IMR-90 (cell line): ENCODE measurements around the gene CFDP1. TPM values are rescaled to one million over a fixed set of nuclear protein-coding genes. Genes with fewer than 3 reads are reported as not detected.

Source experiments
- ATAC-seq: fragments of 200-7000 bp; cut with Tn5 transposase; 2 replicates; pipeline ENCODE4 v1.9.1; 2020; ENCODE audit warnings: low read depth, mild to moderate bottlenecking, moderate library complexity
- BruUV-seq: library from RNA; stranded (reverse); fragments of 400-500 nt; replicated peaks from 2 replicates; lab custom pipeline; 2021; lab: Mats Ljungman, UMichigan
- CTCF ChIA-PET: fragments of 300-600 bp; formaldehyde crosslinking; extraction: SDS; loops from one replicate; lab custom pipeline; 2021; ENCODE audit warnings: antibody characterized with exemption; lab: Yijun Ruan, JAX
- POLR2A ChIA-PET: fragments of 300-600 bp; sonication (Branson Sonifier 250); formaldehyde crosslinking; loops from one replicate; lab custom pipeline; 2022; ENCODE audit warnings: antibody characterized with exemption; ENCODE audit not compliant: unreplicated experiment; lab: Charles Lee
- DNase-seq: peaks from one replicate; pipeline ENCODE4 v3.0.0; 2013
- H2AFZ ChIP-seq: replicated peaks from 2 replicates; pipeline ENCODE3; 2013; ENCODE audit warnings: low read length, mild to moderate bottlenecking; ENCODE audit not compliant: poor library complexity
- H2AK5ac ChIP-seq: 2 replicates; pipeline ENCODE4 v1.6.1; 2013; ENCODE audit warnings: low read depth, low read length, inconsistent platforms
- H2AK9ac ChIP-seq: replicated peaks from 2 replicates; pipeline ENCODE3; 2013; ENCODE audit warnings: mild to moderate bottlenecking, low read depth, low read length, moderate library complexity; ENCODE audit not compliant: poor library complexity
- H2BK120ac ChIP-seq: 2 replicates; pipeline ENCODE4 v1.6.1; 2013; ENCODE audit warnings: low read depth, low read length, inconsistent platforms
- H2BK15ac ChIP-seq: 3 replicates; pipeline ENCODE4 v1.6.1; 2013; ENCODE audit warnings: low read depth, low read length, inconsistent platforms
- H2BK20ac ChIP-seq: 2 replicates; pipeline ENCODE4 v1.6.1; 2013; ENCODE audit warnings: low read depth, mild to moderate bottlenecking, inconsistent platforms, low read length, moderate library complexity
- H2BK5ac ChIP-seq: 2 replicates; pipeline ENCODE4 v1.6.1; 2013; ENCODE audit warnings: mild to moderate bottlenecking, low read depth, low read length, inconsistent platforms; ENCODE audit not compliant: poor library complexity, severe bottlenecking
- H3K14ac ChIP-seq: replicated peaks from 2 replicates; pipeline ENCODE4 v1.6.1; 2013; ENCODE audit warnings: low read depth, low read length, inconsistent platforms
- H3K18ac ChIP-seq: 2 replicates; pipeline ENCODE4 v1.6.1; 2013; ENCODE audit warnings: low read depth, low read length, control low read depth
- H3K23ac ChIP-seq: 2 replicates; pipeline ENCODE4 v1.6.1; 2013; ENCODE audit warnings: low read depth, low read length, inconsistent platforms
- H3K27ac ChIP-seq: 2 replicates; pipeline ENCODE4 v1.5.1; 2013; ENCODE audit warnings: mild to moderate bottlenecking, control low read depth, low read length; ENCODE audit not compliant: insufficient read depth
- H3K27me3 ChIP-seq: 2 replicates; pipeline ENCODE4 v1.6.1; 2013; ENCODE audit warnings: low read length; ENCODE audit not compliant: control insufficient read depth, insufficient read depth
- H3K36me3 ChIP-seq: 2 replicates; pipeline ENCODE4 v1.6.1; 2013; ENCODE audit warnings: low read length, mixed read lengths; ENCODE audit not compliant: control insufficient read depth, insufficient read depth
- H3K4ac ChIP-seq: 2 replicates; pipeline ENCODE4 v1.6.1; 2013; ENCODE audit warnings: low read depth, low read length, inconsistent platforms
- H3K4me1 ChIP-seq: 2 replicates; pipeline ENCODE4 v1.6.1; 2013; ENCODE audit warnings: low read length, mixed read lengths; ENCODE audit not compliant: control insufficient read depth, insufficient read depth
- H3K4me2 ChIP-seq: 2 replicates; pipeline ENCODE4 v1.6.1; 2013; ENCODE audit warnings: low read depth, mild to moderate bottlenecking, control low read depth, low read length, moderate library complexity
- H3K4me3 ChIP-seq: 2 replicates; pipeline ENCODE4 v1.5.1; 2013; ENCODE audit warnings: low read depth, mild to moderate bottlenecking, control low read depth, low read length, moderate library complexity; ENCODE audit not compliant: insufficient read depth
- H3K56ac ChIP-seq: 2 replicates; pipeline ENCODE4 v1.6.1; 2013; ENCODE audit warnings: low read length, inconsistent platforms; ENCODE audit not compliant: insufficient read depth; ENCODE audit errors: extremely low read depth
- H3K79me1 ChIP-seq, 2 experiments: 2 replicates each; pipeline ENCODE4 v1.6.1; 2013; ENCODE audit warnings: low read length in 2 of 2, inconsistent platforms in 1 of 2, low read depth in 1 of 2
- H3K9ac ChIP-seq: 2 replicates; pipeline ENCODE4 v1.6.1; 2013; ENCODE audit warnings: low read depth, low read length, control low read depth
- H3K9me1 ChIP-seq: 2 replicates; pipeline ENCODE4 v1.6.1; 2013; ENCODE audit warnings: low read length, inconsistent platforms; ENCODE audit not compliant: insufficient read depth
- H3K9me3 ChIP-seq: 2 replicates; pipeline ENCODE4 v1.6.1; 2013; ENCODE audit warnings: low read length; ENCODE audit not compliant: control insufficient read depth, insufficient read depth
- H4K20me1 ChIP-seq: 2 replicates; pipeline ENCODE4 v1.6.1; 2013; ENCODE audit warnings: low read length, inconsistent platforms; ENCODE audit not compliant: insufficient read depth
- H4K5ac ChIP-seq: 2 replicates; pipeline ENCODE4 v1.6.1; 2013; ENCODE audit warnings: mild to moderate bottlenecking, low read depth, low read length, control low read depth
- H4K8ac ChIP-seq, 2 experiments: 2 replicates each; pipeline ENCODE4 v1.6.1; 2013; ENCODE audit warnings: low read depth in 2 of 2, low read length in 2 of 2, control low read depth in 1 of 2, inconsistent platforms in 1 of 2
- H4K91ac ChIP-seq: 2 replicates; pipeline ENCODE4 v1.6.1; 2013; ENCODE audit warnings: low read depth, low read length, inconsistent platforms; ENCODE audit not compliant: insufficient read depth
- BHLHE40 ChIP-seq: fragments of 150-350 bp; IDR thresholded peaks from 2 replicates; pipeline ENCODE4 v1.6.1; 2016; ENCODE audit warnings: mild to moderate bottlenecking, low read depth, low read length
- POLR2A ChIP-seq: IDR thresholded peaks from 2 replicates; pipeline ENCODE4 v1.6.1; 2012; ENCODE audit warnings: mild to moderate bottlenecking, low read depth, low read length
- RAD21 ChIP-seq: IDR thresholded peaks from 2 replicates; pipeline ENCODE4 v1.6.1; 2012; ENCODE audit warnings: low read length, improper control_type of control experiment
- WGBS, 2 experiments: methylation state at CpG; one replicate each; pipeline versions ENCODE4 v1.1.5 to v1.1.7; 2013; ENCODE audit warnings: missing lambda C conversion rate in 2 of 2; ENCODE audit not compliant: insufficient read length in 1 of 2; ENCODE audit errors: extremely low coverage in 2 of 2; 5-methylcytosine and 5-hydroxymethylcytosine counted together
- dilution Hi-C: fragments of 300-500 bp; cut with HindIII; formaldehyde crosslinking; loops from one replicate; pipeline ENCODE4 v1.14.3; 2018; ENCODE audit warnings: low sequenced_read_pairs; ENCODE audit not compliant: unreplicated experiment
- in situ Hi-C: fragments of 300-500 bp; cut with MboI; formaldehyde crosslinking; loops from 3 replicates; pipeline ENCODE4 v1.14.3; 2019; ENCODE audit warnings: low sequenced_read_pairs, inconsistent platforms, mixed read lengths
- intact Hi-C: fragments of 100-400 bp; cut with micrococcal nuclease; formaldehyde crosslinking; loops from 2 replicates; pipeline ENCODE4 v1.10.0; 2022
- polyA plus RNA-seq, 3 experiments: library from polyadenylated mRNA; depleted of rRNA; stranded (reverse); fragments of >200 nt; gene quantifications; 2 replicates each; pipeline ENCODE4 v1.2.3, GENCODE V29; 2012; ENCODE audit warnings: low replicate concordance in 1 of 3
- total RNA-seq: library from RNA; depleted of rRNA; stranded (reverse); fragments of >200 nt; gene quantifications from 2 replicates; pipeline ENCODE4 v1.2.3, GENCODE V29; 2012
- TF ChIP-seq, protein P1 (sequence below): conservative IDR thresholded peaks from 2 replicates; pipeline ENCODE4 v1.5.1; 2012; ENCODE audit warnings: mild to moderate bottlenecking, low read depth, low read length, improper control_type of control experiment
- TF ChIP-seq, protein P2 (sequence below): fragments of 150-350 bp; IDR thresholded peaks from 2 replicates; pipeline ENCODE4 v1.6.1; 2017; ENCODE audit warnings: mild to moderate bottlenecking, antibody characterized with exemption, low read length, low read depth

Gene CFDP1
- total and polyA plus RNA-seq, 2 of the 4 experiments (the other 2 are of a cell fraction) = 15.6 to 38.7 TPM

DNA sequence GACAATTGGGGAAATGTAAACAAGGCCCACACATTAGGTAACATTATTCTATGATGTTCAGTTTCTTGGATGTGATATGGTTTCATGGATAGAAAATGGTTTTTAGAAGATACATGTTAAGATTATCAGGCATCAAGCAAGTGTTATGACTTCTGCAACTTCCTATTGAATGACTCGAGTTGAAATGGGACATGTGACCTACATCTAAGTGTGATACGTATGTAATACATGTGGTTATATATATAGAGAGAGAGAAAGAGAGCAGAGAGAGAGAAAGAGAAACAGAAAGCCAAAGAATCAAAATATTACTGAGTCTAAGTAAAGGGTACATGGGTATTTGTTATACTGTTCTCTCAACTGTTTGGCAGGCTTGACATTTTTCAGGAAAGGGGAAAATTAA is 29.5 kb upstream of the CFDP1 start:
- no peak overlapping the region for H3K9ac ChIP-seq
- peaks cover 5% of the 10 kb centered on the region for H3K9me1 ChIP-seq
- dilution Hi-C loops = no loop called here
- DNase-seq = no peak
- H2AK5ac ChIP-seq = no peak overlapping the region
- peak overlapping the region; percentile 78 for H3K4me2 ChIP-seq
- H3K18ac ChIP-seq = no peak overlapping the region
- POLR2A ChIA-PET = no interaction called here
- peaks cover 14% of the 10 kb centered on the region for H4K20me1 ChIP-seq
- H4K8ac ChIP-seq = no peak overlapping the region
- H4K91ac ChIP-seq = no peak overlapping the region
- peak overlapping the region; percentile 85; the same call in 1 of the 2 replicates for H3K4me3 ChIP-seq
- no peak overlapping the region for H3K27ac ChIP-seq
- H2BK120ac ChIP-seq = no peak overlapping the region
- H3K23ac ChIP-seq = peak overlapping the region; percentile 80; the same call in 1 of the 2 replicates
- in situ Hi-C loops = no loop called here
- no peaks in the 10 kb centered on the region for H3K27me3 ChIP-seq
- no peak overlapping the region for H2AFZ ChIP-seq
- H3K79me1 ChIP-seq = peaks cover 14 to 51% of the 10 kb centered on the region in 2 experiments
- H2AK9ac ChIP-seq = no peak overlapping the region
- H3K4me1 ChIP-seq = no peaks in the 10 kb centered on the region; the same call in 1 of the 2 replicates
- CTCF ChIA-PET = no interaction called here
- H2BK5ac ChIP-seq = no peak overlapping the region
- no peaks in the 10 kb centered on the region for H3K9me3 ChIP-seq
- 33% methylated on average over 2 of the region's 2 CpGs; no CpG with 5 or more reads in 1 of the 2 experiments for WGBS, 2 experiments
- TF ChIP-seq, protein P1, sequence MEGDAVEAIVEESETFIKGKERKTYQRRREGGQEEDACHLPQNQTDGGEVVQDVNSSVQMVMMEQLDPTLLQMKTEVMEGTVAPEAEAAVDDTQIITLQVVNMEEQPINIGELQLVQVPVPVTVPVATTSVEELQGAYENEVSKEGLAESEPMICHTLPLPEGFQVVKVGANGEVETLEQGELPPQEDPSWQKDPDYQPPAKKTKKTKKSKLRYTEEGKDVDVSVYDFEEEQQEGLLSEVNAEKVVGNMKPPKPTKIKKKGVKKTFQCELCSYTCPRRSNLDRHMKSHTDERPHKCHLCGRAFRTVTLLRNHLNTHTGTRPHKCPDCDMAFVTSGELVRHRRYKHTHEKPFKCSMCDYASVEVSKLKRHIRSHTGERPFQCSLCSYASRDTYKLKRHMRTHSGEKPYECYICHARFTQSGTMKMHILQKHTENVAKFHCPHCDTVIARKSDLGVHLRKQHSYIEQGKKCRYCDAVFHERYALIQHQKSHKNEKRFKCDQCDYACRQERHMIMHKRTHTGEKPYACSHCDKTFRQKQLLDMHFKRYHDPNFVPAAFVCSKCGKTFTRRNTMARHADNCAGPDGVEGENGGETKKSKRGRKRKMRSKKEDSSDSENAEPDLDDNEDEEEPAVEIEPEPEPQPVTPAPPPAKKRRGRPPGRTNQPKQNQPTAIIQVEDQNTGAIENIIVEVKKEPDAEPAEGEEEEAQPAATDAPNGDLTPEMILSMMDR = no peak
- TF ChIP-seq POLR2A = no peak
- no peak for TF ChIP-seq BHLHE40
- TF ChIP-seq RAD21 = no peak
- TF ChIP-seq, protein P2, sequence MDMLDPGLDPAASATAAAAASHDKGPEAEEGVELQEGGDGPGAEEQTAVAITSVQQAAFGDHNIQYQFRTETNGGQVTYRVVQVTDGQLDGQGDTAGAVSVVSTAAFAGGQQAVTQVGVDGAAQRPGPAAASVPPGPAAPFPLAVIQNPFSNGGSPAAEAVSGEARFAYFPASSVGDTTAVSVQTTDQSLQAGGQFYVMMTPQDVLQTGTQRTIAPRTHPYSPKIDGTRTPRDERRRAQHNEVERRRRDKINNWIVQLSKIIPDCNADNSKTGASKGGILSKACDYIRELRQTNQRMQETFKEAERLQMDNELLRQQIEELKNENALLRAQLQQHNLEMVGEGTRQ = peak; percentile 60
- H2BK15ac ChIP-seq = no peak overlapping the region
- H3K56ac ChIP-seq = no peak overlapping the region
- no peak overlapping the region for H2BK20ac ChIP-seq
- no peak overlapping the region for H4K5ac ChIP-seq
- no TSS peak for BruUV-seq
- no peaks in the 10 kb centered on the region for H3K36me3 ChIP-seq
- intact Hi-C loops = loop anchor here (5.0 to 10.0 kb wide), 2 partner anchors 94 to 162 kb away; partner anchors contain the start of genes ADAT1 and TMEM231
- H3K14ac ChIP-seq = no peak overlapping the region
- no peak overlapping the region for H3K4ac ChIP-seq
- ATAC-seq = no peak
